ENCODE measurements around the gene MINDY4.

DNA sequence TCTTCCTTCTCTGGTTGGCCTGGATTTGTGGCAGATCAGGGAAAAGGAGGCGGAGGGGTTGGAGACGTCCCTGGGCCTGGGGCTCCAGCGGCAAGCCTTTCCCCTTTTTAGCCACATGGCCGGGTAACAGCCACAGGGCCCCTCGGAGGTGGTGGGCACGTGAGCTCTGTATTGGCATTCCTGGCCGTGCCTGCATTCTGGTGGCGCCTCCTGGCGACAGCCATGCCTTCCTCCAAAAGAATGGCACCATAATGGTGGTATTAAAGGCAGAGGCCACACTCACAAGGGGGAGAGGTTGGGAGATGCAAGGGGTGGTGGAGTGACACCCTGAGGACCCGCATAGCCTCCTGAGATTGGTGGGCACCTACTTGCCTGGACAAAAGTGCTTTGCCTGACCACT is 137.5 kb downstream of the MINDY4 start:
- TF ChIP-seq, protein P1, sequence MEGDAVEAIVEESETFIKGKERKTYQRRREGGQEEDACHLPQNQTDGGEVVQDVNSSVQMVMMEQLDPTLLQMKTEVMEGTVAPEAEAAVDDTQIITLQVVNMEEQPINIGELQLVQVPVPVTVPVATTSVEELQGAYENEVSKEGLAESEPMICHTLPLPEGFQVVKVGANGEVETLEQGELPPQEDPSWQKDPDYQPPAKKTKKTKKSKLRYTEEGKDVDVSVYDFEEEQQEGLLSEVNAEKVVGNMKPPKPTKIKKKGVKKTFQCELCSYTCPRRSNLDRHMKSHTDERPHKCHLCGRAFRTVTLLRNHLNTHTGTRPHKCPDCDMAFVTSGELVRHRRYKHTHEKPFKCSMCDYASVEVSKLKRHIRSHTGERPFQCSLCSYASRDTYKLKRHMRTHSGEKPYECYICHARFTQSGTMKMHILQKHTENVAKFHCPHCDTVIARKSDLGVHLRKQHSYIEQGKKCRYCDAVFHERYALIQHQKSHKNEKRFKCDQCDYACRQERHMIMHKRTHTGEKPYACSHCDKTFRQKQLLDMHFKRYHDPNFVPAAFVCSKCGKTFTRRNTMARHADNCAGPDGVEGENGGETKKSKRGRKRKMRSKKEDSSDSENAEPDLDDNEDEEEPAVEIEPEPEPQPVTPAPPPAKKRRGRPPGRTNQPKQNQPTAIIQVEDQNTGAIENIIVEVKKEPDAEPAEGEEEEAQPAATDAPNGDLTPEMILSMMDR (IDR thresholded peaks at IDR 0.05; ENCODE audit: insufficient read depth, low read length) = no peak
- TF ChIP-seq POLR2AphosphoS5 (IDR thresholded peaks at IDR 0.05; ENCODE audit: low read depth) (no peak), GABPA (IDR thresholded peaks at IDR 0.05; ENCODE audit: low read depth) (no peak)
- TF ChIP-seq, protein P2, sequence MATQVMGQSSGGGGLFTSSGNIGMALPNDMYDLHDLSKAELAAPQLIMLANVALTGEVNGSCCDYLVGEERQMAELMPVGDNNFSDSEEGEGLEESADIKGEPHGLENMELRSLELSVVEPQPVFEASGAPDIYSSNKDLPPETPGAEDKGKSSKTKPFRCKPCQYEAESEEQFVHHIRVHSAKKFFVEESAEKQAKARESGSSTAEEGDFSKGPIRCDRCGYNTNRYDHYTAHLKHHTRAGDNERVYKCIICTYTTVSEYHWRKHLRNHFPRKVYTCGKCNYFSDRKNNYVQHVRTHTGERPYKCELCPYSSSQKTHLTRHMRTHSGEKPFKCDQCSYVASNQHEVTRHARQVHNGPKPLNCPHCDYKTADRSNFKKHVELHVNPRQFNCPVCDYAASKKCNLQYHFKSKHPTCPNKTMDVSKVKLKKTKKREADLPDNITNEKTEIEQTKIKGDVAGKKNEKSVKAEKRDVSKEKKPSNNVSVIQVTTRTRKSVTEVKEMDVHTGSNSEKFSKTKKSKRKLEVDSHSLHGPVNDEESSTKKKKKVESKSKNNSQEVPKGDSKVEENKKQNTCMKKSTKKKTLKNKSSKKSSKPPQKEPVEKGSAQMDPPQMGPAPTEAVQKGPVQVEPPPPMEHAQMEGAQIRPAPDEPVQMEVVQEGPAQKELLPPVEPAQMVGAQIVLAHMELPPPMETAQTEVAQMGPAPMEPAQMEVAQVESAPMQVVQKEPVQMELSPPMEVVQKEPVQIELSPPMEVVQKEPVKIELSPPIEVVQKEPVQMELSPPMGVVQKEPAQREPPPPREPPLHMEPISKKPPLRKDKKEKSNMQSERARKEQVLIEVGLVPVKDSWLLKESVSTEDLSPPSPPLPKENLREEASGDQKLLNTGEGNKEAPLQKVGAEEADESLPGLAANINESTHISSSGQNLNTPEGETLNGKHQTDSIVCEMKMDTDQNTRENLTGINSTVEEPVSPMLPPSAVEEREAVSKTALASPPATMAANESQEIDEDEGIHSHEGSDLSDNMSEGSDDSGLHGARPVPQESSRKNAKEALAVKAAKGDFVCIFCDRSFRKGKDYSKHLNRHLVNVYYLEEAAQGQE (IDR thresholded peaks at IDR 0.05; ENCODE audit: insufficient replicate concordance, low read depth) = no peak

Data from HL-60 (cell line).